Mesenchymal stem cell (in vitro differentiated cells and primary cell): Measurements from ENCODE around the gene UBR3.
"Not testable (repeated sequence)": the region's sequence is repeated elsewhere in the genome, so short reads cannot be mapped to it uniquely, and the experiment has no call there.

Experiments
- DNase-seq: peaks from one replicate; pipeline ENCODE4 v3.0.0-alpha.2; 2013
- H2AFZ ChIP-seq: one replicate; pipeline ENCODE4 v1.6.1; 2013; ENCODE audit warnings: low read depth, mild to moderate bottlenecking, control low read depth, inconsistent platforms, low read length, moderate library complexity
- H2AK5ac ChIP-seq: 2 replicates; pipeline ENCODE4 v1.6.1; 2013; ENCODE audit warnings: low read length, moderate library complexity, mild to moderate bottlenecking, inconsistent platforms; ENCODE audit not compliant: severe bottlenecking
- H2BK120ac ChIP-seq: one replicate; pipeline ENCODE4 v1.6.1; 2013; ENCODE audit warnings: low read depth, mild to moderate bottlenecking, inconsistent platforms, low read length, moderate library complexity
- H2BK12ac ChIP-seq, 2 experiments: one replicate each; pipeline ENCODE4 v1.6.1; 2013; ENCODE audit warnings: inconsistent platforms in 2 of 2, low read length in 2 of 2, mild to moderate bottlenecking in 2 of 2, moderate library complexity in 2 of 2, control low read depth in 1 of 2
- H2BK15ac ChIP-seq: one replicate; pipeline ENCODE4 v1.6.1; 2013; ENCODE audit warnings: mild to moderate bottlenecking, low read depth, inconsistent platforms; ENCODE audit not compliant: poor library complexity, severe bottlenecking
- H2BK5ac ChIP-seq: 2 replicates; pipeline ENCODE4 v1.6.1; 2013; ENCODE audit warnings: low read depth, mild to moderate bottlenecking, low read length, control low read depth, inconsistent platforms; ENCODE audit not compliant: poor library complexity, severe bottlenecking
- H3K14ac ChIP-seq, 2 experiments: one replicate each; pipeline ENCODE4 v1.6.1; 2013; ENCODE audit warnings: inconsistent platforms in 2 of 2, low read length in 2 of 2, control low read depth in 1 of 2, mild to moderate bottlenecking in 1 of 2, moderate library complexity in 1 of 2
- H3K18ac ChIP-seq, 2 experiments: one replicate each; pipeline ENCODE4 v1.6.1; 2013; ENCODE audit warnings: inconsistent platforms in 2 of 2, low read length in 2 of 2, control low read depth in 1 of 2, low read depth in 1 of 2, mild to moderate bottlenecking in 1 of 2
- H3K23ac ChIP-seq, 2 experiments: one replicate each; pipeline ENCODE4 v1.6.1; 2013; ENCODE audit warnings: inconsistent platforms in 2 of 2, low read length in 2 of 2, mild to moderate bottlenecking in 2 of 2, moderate library complexity in 2 of 2, control low read depth in 1 of 2
- H3K27ac ChIP-seq: 2 replicates; pipeline ENCODE4 v1.5.1; 2013; ENCODE audit warnings: mild to moderate bottlenecking, moderate library complexity, low read length, control low read depth, inconsistent platforms; ENCODE audit not compliant: poor library complexity, severe bottlenecking
- H3K27me3 ChIP-seq, 2 experiments: 2 replicates each; pipeline versions ENCODE4 v1.6.1 to v1.7.0; 2013; ENCODE audit warnings: low read length in 2 of 2, mild to moderate bottlenecking in 2 of 2, moderate library complexity in 2 of 2, control low read depth in 1 of 2, inconsistent platforms in 1 of 2; ENCODE audit not compliant: control insufficient read depth in 1 of 2, insufficient read depth in 1 of 2
- H3K36me3 ChIP-seq, 2 experiments: 2 replicates each; pipeline versions ENCODE4 v1.6.1 to v1.7.0; 2013; ENCODE audit warnings: low read length in 2 of 2, control low read depth in 1 of 2, inconsistent platforms in 1 of 2, low read depth in 1 of 2, mild to moderate bottlenecking in 1 of 2; ENCODE audit not compliant: insufficient read depth in 2 of 2, control insufficient read depth in 1 of 2
- H3K4ac ChIP-seq, 2 experiments: one replicate each; pipeline ENCODE4 v1.6.1; 2013; ENCODE audit warnings: inconsistent platforms in 2 of 2, low read length in 2 of 2, mild to moderate bottlenecking in 2 of 2, moderate library complexity in 2 of 2, control low read depth in 1 of 2, low read depth in 1 of 2
- H3K4me1 ChIP-seq: 2 replicates; pipeline ENCODE4 v1.6.1; 2013; ENCODE audit warnings: low read depth, low read length, control low read depth; ENCODE audit not compliant: control insufficient read depth, insufficient read depth
- H3K4me2 ChIP-seq: 2 replicates; pipeline ENCODE4 v1.6.1; 2013; ENCODE audit warnings: low read length, mild to moderate bottlenecking, inconsistent platforms; ENCODE audit not compliant: poor library complexity, severe bottlenecking
- H3K4me3 ChIP-seq, 2 experiments: 2 replicates each; pipeline versions ENCODE4 v1.5.1 to v1.7.0; 2013; ENCODE audit warnings: low read length in 2 of 2, mild to moderate bottlenecking in 2 of 2, control low read depth in 1 of 2, low read depth in 1 of 2; ENCODE audit not compliant: insufficient read depth in 1 of 2
- H3K79me1 ChIP-seq: replicated peaks from 2 replicates; pipeline ENCODE4 v1.6.1; 2013; ENCODE audit warnings: mild to moderate bottlenecking, control low read depth, low read length, inconsistent platforms; ENCODE audit not compliant: poor library complexity, severe bottlenecking
- H3K9ac ChIP-seq: 2 replicates; pipeline ENCODE4 v1.7.0; 2013; ENCODE audit warnings: mild to moderate bottlenecking, low read length, moderate library complexity
- H3K9me3 ChIP-seq: 2 replicates; pipeline ENCODE4 v1.7.0; 2013; ENCODE audit warnings: mild to moderate bottlenecking, low read length; ENCODE audit not compliant: control insufficient read depth
- H4K8ac ChIP-seq: one replicate; pipeline ENCODE4 v1.6.1; 2013; ENCODE audit warnings: inconsistent platforms, mild to moderate bottlenecking, low read length, moderate library complexity
- H4K91ac ChIP-seq: one replicate; pipeline ENCODE4 v1.6.1; 2013; ENCODE audit warnings: mild to moderate bottlenecking, low read length, inconsistent platforms
- WGBS: methylation state at CpG from one replicate; pipeline ENCODE4 v1.1.7; 2013; ENCODE audit warnings: mixed read lengths; 5-methylcytosine and 5-hydroxymethylcytosine counted together

Gene UBR3

DNA sequence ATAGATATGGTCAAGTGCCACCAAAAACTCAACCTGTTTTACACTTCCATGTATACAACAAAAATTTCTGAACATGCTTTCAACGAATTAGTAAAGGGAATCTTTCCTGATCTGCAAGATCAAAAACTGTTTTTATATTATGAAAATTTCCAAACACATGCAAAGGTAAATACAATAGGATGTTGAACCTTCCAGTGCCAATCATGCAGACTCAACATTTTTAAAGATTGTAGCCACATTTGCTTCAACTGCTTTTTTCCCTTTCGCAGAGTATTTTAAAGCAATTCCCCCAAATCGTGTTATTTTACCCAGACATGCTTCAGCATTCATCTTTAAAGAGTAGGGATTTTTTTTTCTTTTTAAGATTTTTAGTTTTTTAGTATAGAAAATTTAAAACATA is 40.3 kb downstream of the UBR3 start:
- no peaks in the 10 kb centered on the region for H3K4me1 ChIP-seq
- no peak overlapping the region for H3K4me2 ChIP-seq
- H3K9ac ChIP-seq = no peak overlapping the region
- H3K14ac ChIP-seq = no peak overlapping the region
- H3K4ac ChIP-seq = no peak overlapping the region
- no peaks in the 10 kb centered on the region for H3K36me3 ChIP-seq
- H3K18ac ChIP-seq = no peak overlapping the region
- no peak overlapping the region for H2BK120ac ChIP-seq
- no peaks in the 10 kb centered on the region for H3K27me3 ChIP-seq
- H3K27ac ChIP-seq = no peak overlapping the region
- peaks cover 15% of the 10 kb centered on the region for H3K79me1 ChIP-seq
- no peak overlapping the region for H3K23ac ChIP-seq
- H4K8ac ChIP-seq = no peak overlapping the region
- no peak overlapping the region for H2AFZ ChIP-seq
- H2BK12ac ChIP-seq = no peak overlapping the region
- H2AK5ac ChIP-seq = no peak overlapping the region
- H3K4me3 ChIP-seq = no peak overlapping the region
- no peak overlapping the region for H2BK5ac ChIP-seq
- H2BK15ac ChIP-seq = no peak overlapping the region
- H4K91ac ChIP-seq = no peak overlapping the region
- H3K9me3 ChIP-seq = no peaks in the 10 kb centered on the region
- WGBS = no CpG with 5 or more reads among the region's 3 CpGs
- DNase-seq = no peak

GRCh38 chr2:169868951-169869350 is 41.7 kb downstream of the UBR3 start:
- no peak overlapping the region for H2BK15ac ChIP-seq
- no peak overlapping the region for H4K8ac ChIP-seq
- no peaks in the 10 kb centered on the region for H3K36me3 ChIP-seq
- H2AK5ac ChIP-seq = no peak overlapping the region
- no peak overlapping the region for H3K4me3 ChIP-seq
- no peak overlapping the region for H4K91ac ChIP-seq
- H2BK5ac ChIP-seq = no peak overlapping the region
- no peak overlapping the region for H2AFZ ChIP-seq
- no peak overlapping the region for H3K18ac ChIP-seq
- no peak overlapping the region for H3K27ac ChIP-seq
- no peak overlapping the region for H2BK120ac ChIP-seq
- no peak overlapping the region for H3K14ac ChIP-seq
- H3K79me1 ChIP-seq = peaks cover 12% of the 10 kb centered on the region
- H3K4ac ChIP-seq = no peak overlapping the region
- no peak for DNase-seq
- no peak overlapping the region for H3K4me2 ChIP-seq
- no peaks in the 10 kb centered on the region for H3K9me3 ChIP-seq
- 95% methylated on average over 7 of the region's 7 CpGs for WGBS
- H2BK12ac ChIP-seq = no peak overlapping the region
- H3K4me1 ChIP-seq = no peaks in the 10 kb centered on the region
- H3K27me3 ChIP-seq = no peaks in the 10 kb centered on the region
- H3K9ac ChIP-seq = no peak overlapping the region
- H3K23ac ChIP-seq = no peak overlapping the region

GRCh38 chr2:169871369-169871768 is 44.1 kb downstream of the UBR3 start:
- H2BK5ac ChIP-seq, H3K18ac ChIP-seq, H3K4ac ChIP-seq, H3K27ac ChIP-seq, H3K9me3 ChIP-seq, H3K4me1 ChIP-seq, H3K27me3 ChIP-seq, H2BK12ac ChIP-seq, H3K23ac ChIP-seq, DNase-seq, H3K4me3 ChIP-seq, H4K91ac ChIP-seq, H3K4me2 ChIP-seq, H2BK120ac ChIP-seq, H2BK15ac ChIP-seq, H3K9ac ChIP-seq, H4K8ac ChIP-seq, H2AFZ ChIP-seq, H2AK5ac ChIP-seq, H3K14ac ChIP-seq: not testable (repeated sequence)
- WGBS = 98% methylated on average over 4 of the region's 9 CpGs
- Histone ChIP-seq H3K79me1 (peaks cover 13% of the 10 kb centered on the region), H3K36me3 (peaks cover 0 to 11% of the 10 kb centered on the region in 2 experiments)

DNA sequence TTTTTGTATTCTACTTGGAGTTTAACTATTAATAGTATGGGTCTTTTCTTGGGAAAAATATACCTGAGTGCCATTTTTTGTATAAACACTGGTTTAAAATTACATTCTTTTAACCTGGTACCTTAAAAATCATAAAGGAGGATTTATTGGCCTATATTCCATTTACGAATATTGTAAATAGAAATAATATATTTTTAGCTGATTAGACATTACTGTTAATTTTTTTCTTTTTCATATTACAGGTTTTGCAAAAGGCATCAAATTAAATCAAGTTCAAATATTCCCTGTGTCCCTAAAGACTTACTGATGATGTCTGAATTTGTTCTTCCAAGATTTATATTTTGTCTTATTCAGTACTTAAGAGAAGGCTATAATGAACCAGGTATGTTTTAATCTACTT is 44.7 kb downstream of the UBR3 start:
- no peak for DNase-seq
- peaks cover 0 to 16% of the 10 kb centered on the region in 2 experiments for H3K36me3 ChIP-seq
- H2BK5ac ChIP-seq = no peak overlapping the region
- no peaks in the 10 kb centered on the region for H3K27me3 ChIP-seq
- H3K23ac ChIP-seq = no peak overlapping the region
- no peak overlapping the region for H2BK120ac ChIP-seq
- H3K4ac ChIP-seq = no peak overlapping the region
- H2BK15ac ChIP-seq = no peak overlapping the region
- H4K8ac ChIP-seq = no peak overlapping the region
- H3K9me3 ChIP-seq = no peaks in the 10 kb centered on the region
- H3K4me1 ChIP-seq = no peaks in the 10 kb centered on the region
- H3K18ac ChIP-seq = no peak overlapping the region
- no peak overlapping the region for H3K14ac ChIP-seq
- H2BK12ac ChIP-seq = no peak overlapping the region
- H3K27ac ChIP-seq = no peak overlapping the region
- no peak overlapping the region for H3K9ac ChIP-seq
- H3K4me3 ChIP-seq = no peak overlapping the region
- no peak overlapping the region for H4K91ac ChIP-seq
- H2AK5ac ChIP-seq = no peak overlapping the region
- H2AFZ ChIP-seq = no peak overlapping the region
- WGBS = no CpG with 5 or more reads among the region's 1 CpG
- H3K79me1 ChIP-seq = peaks cover 12% of the 10 kb centered on the region
- no peak overlapping the region for H3K4me2 ChIP-seq
